HG03025 (cell line): ENCODE results near the gene HIF1AN.
A peak's percentile ranks its signal among the peaks of the same experiment; 100 is the strongest.

ENCODE experiments used
- ATAC-seq: cut with Tn5 transposase; IDR thresholded peaks from one replicate; pipeline ENCODE4 v1.9.1; 2021; ENCODE audit warnings: mild to moderate bottlenecking, moderate library complexity; ENCODE audit not compliant: unreplicated experiment, low FRiP score

Gene HIF1AN

GRCh38 chr10:100520811-100521210 lies 14.9 kb upstream of the HIF1AN start:
- no peak for ATAC-seq

GRCh38 chr10:100522107-100522801 lies 13.5 kb upstream of the HIF1AN start:
- no peak for ATAC-seq

GRCh38 chr10:100522945-100523344 lies 12.8 kb upstream of the HIF1AN start:
- ATAC-seq: no peak

GRCh38 chr10:100524206-100524605 lies 11.5 kb upstream of the HIF1AN start:
- ATAC-seq: no peak

GRCh38 chr10:100524638-100525037 lies 11.1 kb upstream of the HIF1AN start:
- ATAC-seq: no peak

GRCh38 chr10:100528123-100528886 lies 7.4 kb upstream of the HIF1AN start:
- ATAC-seq: no peak

GRCh38 chr10:100528921-100529474 lies 6.7 kb upstream of the HIF1AN start:
- no peak for ATAC-seq

- peak; percentile 47 for ATAC-seq
These were observed 6.1 kb upstream of the HIF1AN start, which contains the start of gene NDUFB8 for GRCh38 chr10:100529475-100530298. TSS of gene NDUFB8 (minus strand) at chr10:100529871. CDS start at chr10:100529851, 20 bp downstream.

- no peak for ATAC-seq
These were observed 4.0 kb upstream of the HIF1AN start for GRCh38 chr10:100531761-100532160.

- no peak for ATAC-seq
These were observed 1.0 kb upstream of the HIF1AN start for GRCh38 chr10:100534726-100535125.

- ATAC-seq: no peak
These were observed 417 bp upstream of the HIF1AN start for GRCh38 chr10:100535338-100535714.

- no peak for ATAC-seq
These were observed 1.7 kb downstream of the HIF1AN start for GRCh38 chr10:100537475-100537874.

- ATAC-seq: no peak
These were observed 9.2 kb downstream of the HIF1AN start for GRCh38 chr10:100544950-100545349.

- no peak for ATAC-seq
These were observed 15.5 kb downstream of the HIF1AN start for GRCh38 chr10:100551196-100551595.

GRCh38 chr10:100551738-100552137 lies 16.0 kb downstream of the HIF1AN start:
- ATAC-seq: no peak

GRCh38 chr10:100553929-100554328 lies 18.2 kb downstream of the HIF1AN start:
- ATAC-seq: no peak

- no peak for ATAC-seq
These were observed 19.2 kb downstream of the HIF1AN start for GRCh38 chr10:100554902-100555301.

- no peak for ATAC-seq
These were observed 24.5 kb downstream of the HIF1AN start for GRCh38 chr10:100560248-100560647.

- ATAC-seq: no peak
These were observed 25.3 kb downstream of the HIF1AN start for GRCh38 chr10:100561005-100561404.

GRCh38 chr10:100562008-100562672 lies 26.4 kb downstream of the HIF1AN start:
- no peak for ATAC-seq
